GM12878 (cell line): Measurements from ENCODE around the gene APLP2.

ENCODE experiments used
- EZH2 ChIP-seq: IDR thresholded peaks from 2 replicates; pipeline ENCODE4 v1.6.1; 2012; ENCODE audit warnings: low read depth, mild to moderate bottlenecking, control low read depth, inconsistent platforms, low read length, borderline replicate concordance; ENCODE audit not compliant: control insufficient read depth
- POLR2A ChIP-seq: IDR thresholded peaks from 2 replicates; pipeline ENCODE4 v1.6.1; 2011; ENCODE audit warnings: low read depth, mild to moderate bottlenecking, low read length
- TAF1 ChIP-seq: IDR thresholded peaks from 2 replicates; pipeline ENCODE4 v1.6.1; 2011; ENCODE audit warnings: mild to moderate bottlenecking, low read depth, low read length, borderline replicate concordance

GRCh38 chr11:130124096-130124495, 54.4 kb downstream of the APLP2 start:
- TF ChIP-seq POLR2A, result no peak
- TF ChIP-seq EZH2, result no peak
- TF ChIP-seq TAF1, result no peak
